HG03039 (cell line): Measurements from ENCODE around the gene CRYZ.
"Not testable (repeated sequence)": the region's sequence is repeated elsewhere in the genome, so short reads cannot be mapped to it uniquely, and the experiment has no call there.

Source experiments
- ATAC-seq: cut with Tn5 transposase; IDR thresholded peaks from one replicate; pipeline ENCODE4 v1.9.1; 2021; ENCODE audit warnings: mild to moderate bottlenecking, moderate library complexity; ENCODE audit not compliant: unreplicated experiment

The CRYZ gene

GRCh38 chr1:74681851-74682250 lies 51.0 kb downstream of the CRYZ start:
- ATAC-seq = no peak

DNA sequence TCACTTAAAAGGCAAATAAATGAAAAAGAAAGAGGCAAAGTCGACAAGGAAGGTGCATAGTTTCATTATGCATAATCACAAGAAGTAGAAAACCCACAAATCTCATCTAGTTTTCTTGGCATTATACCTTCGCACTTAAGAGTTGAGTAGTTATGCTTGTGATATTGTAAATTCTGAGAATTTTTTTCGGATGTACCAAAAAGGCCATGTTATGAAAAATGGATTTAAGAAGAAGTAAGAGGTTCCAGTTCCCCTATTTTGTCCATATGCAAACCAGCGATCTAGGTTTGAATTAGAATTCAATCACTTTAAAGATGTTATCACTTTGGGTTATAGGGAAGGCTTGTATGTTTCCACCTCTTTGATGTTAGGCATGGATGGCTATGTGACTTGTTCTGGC lies 51.4 kb downstream of the CRYZ start:
- peak; percentile 86 for ATAC-seq

GRCh38 chr1:74681001-74681400 lies 51.8 kb downstream of the CRYZ start:
- ATAC-seq = peak; percentile 25

DNA sequence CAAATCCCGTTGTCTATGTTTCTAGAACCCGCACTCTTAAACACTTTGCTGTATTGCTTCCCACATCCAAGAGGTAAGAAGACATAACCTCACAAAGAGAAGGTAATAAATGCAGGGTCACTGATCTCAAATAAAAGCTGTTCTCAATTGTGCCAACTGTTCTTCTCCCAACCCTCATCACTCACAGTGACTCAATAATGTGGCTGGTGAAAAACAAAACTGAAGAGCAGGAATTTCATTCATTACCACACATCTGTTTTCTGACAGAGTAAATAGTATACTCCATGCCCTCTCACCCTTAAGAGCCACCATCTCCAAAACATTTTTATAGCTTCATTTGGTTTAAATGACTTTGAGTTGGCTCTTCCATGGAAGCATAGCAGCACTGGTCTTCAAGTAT lies 53.0 kb downstream of the CRYZ start:
- no peak for ATAC-seq

GRCh38 chr1:74677926-74678325 lies 54.9 kb downstream of the CRYZ start:
- no peak for ATAC-seq

GRCh38 chr1:74674278-74675048 lies 58.4 kb downstream of the CRYZ start:
- peak; percentile 33 for ATAC-seq

GRCh38 chr1:74673351-74674111 lies 59.3 kb downstream of the CRYZ start, which contains the start of gene ERICH3:
TSS of gene ERICH3 (minus strand) at chr1:74673792. CDS start at chr1:74673519, 273 bp downstream.
- ATAC-seq = peak; percentile 49

DNA sequence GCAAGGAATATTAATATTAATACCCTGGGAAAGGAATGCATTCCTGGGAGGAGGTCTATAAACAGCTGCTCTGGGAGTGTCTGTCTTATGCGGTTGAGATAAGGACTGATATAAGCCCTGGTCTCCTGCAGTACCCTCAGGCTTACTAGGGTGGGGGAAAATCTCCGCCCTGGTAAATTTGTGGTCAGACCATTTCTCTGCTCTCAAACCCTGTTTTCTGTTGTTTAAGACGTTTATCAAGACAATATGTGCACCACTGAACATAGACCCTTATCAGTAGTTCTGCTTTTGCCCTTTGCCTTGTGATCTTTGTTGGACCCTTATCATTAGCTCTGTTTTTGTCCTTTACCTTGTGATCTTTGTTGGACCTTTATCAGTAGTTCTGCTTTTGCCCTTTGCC lies 62.0 kb downstream of the CRYZ start:
- ATAC-seq = not testable (repeated sequence)
